Measurements from ENCODE around the gene ZNF280D. TPM values are rescaled to one million over a fixed set of nuclear protein-coding genes. Genes with fewer than 3 reads are reported as not detected.
A peak's percentile ranks its signal among the peaks of the same experiment; 100 is the strongest.

ZNF280D gene
- total and polyA plus RNA-seq, 3 experiments from 2014 or later, result 8.4 to 20.2 (median 18.7) TPM

- Histone ChIP-seq H3K4me1 (ENCODE audit: insufficient read depth, low read length) (peaks cover 27% of the 10 kb centered on the region), H3K27me3 (ENCODE audit: insufficient read depth, low read length, poor library complexity, severe bottlenecking) (no peaks in the 10 kb centered on the region), H3K9me3 (ENCODE audit: low read length) (no peaks in the 10 kb centered on the region), H3K36me3 (ENCODE audit: insufficient read depth, low read length) (no peaks in the 10 kb centered on the region), H3K4me3 (ENCODE audit: low read length) (peak overlapping the region; percentile 81), H3K27ac (ENCODE audit: low read depth, low read length) (peak overlapping the region; percentile 82)
- Mint-ChIP-seq H3K9me3 (no peaks in the 10 kb centered on the region), H3K4me1 (peaks cover 43 to 48% (median 46%) of the 10 kb centered on the region in 3 donors), H3K27me3 (no peaks in the 10 kb centered on the region), H3K4me3 (peak overlapping the region; percentile 92 to 97 (median 95)), H3K27ac (peak overlapping the region; percentile 81 to 98 (median 96)), H3K36me3 (peaks cover 0 to 14% (median 3%) of the 10 kb centered on the region in 3 donors)
- POLR2A ChIA-PET, result interaction anchor here (0.6 kb wide), 1 partner anchor 44 kb away, joined by 4 read pairs; no protein-coding TSS in a partner anchor
- no peak for DNase-seq
- CTCF ChIA-PET, result interaction anchor here (1.5 kb wide), 1 partner anchor 185 kb away, joined by 3 read pairs; the partner anchor contains the start of gene TCF12
These were observed 498 bp downstream of the ZNF280D start for GRCh38 chr15:56732886-56733135.

- Histone ChIP-seq H3K4me1 (ENCODE audit: insufficient read depth, low read length) (peaks cover 27% of the 10 kb centered on the region), H3K4me3 (ENCODE audit: low read length) (peak overlapping the region; percentile 81), H3K27ac (ENCODE audit: low read depth, low read length) (peak overlapping the region; percentile 82), H3K36me3 (ENCODE audit: insufficient read depth, low read length) (no peaks in the 10 kb centered on the region), H3K9me3 (ENCODE audit: low read length) (no peaks in the 10 kb centered on the region), H3K27me3 (ENCODE audit: insufficient read depth, low read length, poor library complexity, severe bottlenecking) (no peaks in the 10 kb centered on the region)
- ChIA-PET CTCF (interaction anchor here (1.5 kb wide), 1 partner anchor 186 kb away, joined by 3 read pairs; the partner anchor contains the start of gene TCF12), POLR2A (interaction anchor here (0.6 kb wide), 1 partner anchor 44 kb away, joined by 4 read pairs; no protein-coding TSS in a partner anchor)
- Mint-ChIP-seq H3K4me1 (peaks cover 45 to 53% (median 51%) of the 10 kb centered on the region in 3 donors), H3K27ac (peak overlapping the region; percentile 81 to 98 (median 96)), H3K9me3 (no peaks in the 10 kb centered on the region), H3K36me3 (peaks cover 0 to 18% (median 3%) of the 10 kb centered on the region in 3 donors), H3K4me3 (peak overlapping the region; percentile 92 to 97 (median 95)), H3K27me3 (no peaks in the 10 kb centered on the region)
- DNase-seq, result peak in 1 of 5 donors; percentile 3
These were observed 999 bp downstream of the ZNF280D start for GRCh38 chr15:56732135-56732885.

GRCh38 chr15:56731548-56731947 lies 1.8 kb downstream of the ZNF280D start:
- Mint-ChIP-seq H3K4me3 (peak overlapping the region; percentile 92 to 97 (median 95)), H3K4me1 (peaks cover 48 to 61% (median 56%) of the 10 kb centered on the region in 3 donors), H3K27me3 (no peaks in the 10 kb centered on the region), H3K36me3 (peaks cover 0 to 22% (median 3%) of the 10 kb centered on the region in 3 donors), H3K9me3 (no peaks in the 10 kb centered on the region), H3K27ac (peak overlapping the region in 5 of 8 donors; percentile 34 to 97 (median 95))
- Histone ChIP-seq H3K9me3 (ENCODE audit: low read length) (no peaks in the 10 kb centered on the region), H3K27ac (ENCODE audit: low read depth, low read length) (peak overlapping the region; percentile 82), H3K36me3 (ENCODE audit: insufficient read depth, low read length) (no peaks in the 10 kb centered on the region), H3K27me3 (ENCODE audit: insufficient read depth, low read length, poor library complexity, severe bottlenecking) (no peaks in the 10 kb centered on the region), H3K4me3 (ENCODE audit: low read length) (no peak overlapping the region), H3K4me1 (ENCODE audit: insufficient read depth, low read length) (peaks cover 27% of the 10 kb centered on the region)
- ChIA-PET POLR2A (interaction anchor here (0.7 kb wide), 1 partner anchor 576 kb away, joined by 4 read pairs; no protein-coding TSS in a partner anchor), CTCF (interaction anchor here (1.5 kb wide), 1 partner anchor 187 kb away, joined by 3 read pairs; the partner anchor contains the start of gene TCF12)
- no peak for DNase-seq

GRCh38 chr15:56729561-56729960 lies 3.7 kb downstream of the ZNF280D start:
- peaks cover 34% of the 10 kb centered on the region for H3K4me1 ChIP-seq (ENCODE audit: insufficient read depth, low read length)
- peak overlapping the region in 2 of 7 donors; percentile 16 to 53 for H3K4me3 Mint-ChIP-seq
- no peaks in the 10 kb centered on the region for H3K27me3 Mint-ChIP-seq
- peaks cover 0 to 27% (median 4%) of the 10 kb centered on the region in 3 donors for H3K36me3 Mint-ChIP-seq
- H3K36me3 ChIP-seq (ENCODE audit: insufficient read depth, low read length), result no peaks in the 10 kb centered on the region
- H3K27me3 ChIP-seq (ENCODE audit: insufficient read depth, low read length, poor library complexity, severe bottlenecking), result no peaks in the 10 kb centered on the region
- POLR2A ChIA-PET, result no interaction called here
- H3K9me3 ChIP-seq (ENCODE audit: low read length), result no peaks in the 10 kb centered on the region
- H3K9me3 Mint-ChIP-seq, result no peaks in the 10 kb centered on the region
- no peak for DNase-seq
- peak overlapping the region in 1 of 8 donors; percentile 51 for H3K27ac Mint-ChIP-seq
- CTCF ChIA-PET, result no interaction called here
- H3K4me3 ChIP-seq (ENCODE audit: low read length), result no peak overlapping the region
- H3K4me1 Mint-ChIP-seq, result peaks cover 54 to 79% (median 68%) of the 10 kb centered on the region in 3 donors
- H3K27ac ChIP-seq (ENCODE audit: low read depth, low read length), result no peak overlapping the region

- H3K4me3 ChIP-seq (ENCODE audit: low read length), result no peak overlapping the region
- no peaks in the 10 kb centered on the region for H3K9me3 ChIP-seq (ENCODE audit: low read length)
- ChIA-PET POLR2A (no interaction called here), CTCF (no interaction called here)
- no peaks in the 10 kb centered on the region for H3K27me3 Mint-ChIP-seq
- no peaks in the 10 kb centered on the region for H3K36me3 ChIP-seq (ENCODE audit: insufficient read depth, low read length)
- peaks cover 16% of the 10 kb centered on the region for H3K4me1 ChIP-seq (ENCODE audit: insufficient read depth, low read length)
- H3K27ac Mint-ChIP-seq, result peak overlapping the region in 1 of 8 donors; percentile 68
- H3K9me3 Mint-ChIP-seq, result no peaks in the 10 kb centered on the region
- H3K4me3 Mint-ChIP-seq, result no peak overlapping the region
- peaks cover 14 to 30% (median 17%) of the 10 kb centered on the region in 3 donors for H3K36me3 Mint-ChIP-seq
- peaks cover 52 to 85% (median 75%) of the 10 kb centered on the region in 3 donors for H3K4me1 Mint-ChIP-seq
- H3K27ac ChIP-seq (ENCODE audit: low read depth, low read length), result no peak overlapping the region
- no peaks in the 10 kb centered on the region for H3K27me3 ChIP-seq (ENCODE audit: insufficient read depth, low read length, poor library complexity, severe bottlenecking)
- DNase-seq, result peak in 1 of 5 donors; percentile 22
These were observed 7.9 kb downstream of the ZNF280D start for GRCh38 chr15:56725386-56725785.

GRCh38 chr15:56724232-56724631 lies 9.1 kb downstream of the ZNF280D start:
- H3K4me1 Mint-ChIP-seq, result peaks cover 56 to 86% (median 76%) of the 10 kb centered on the region in 3 donors
- DNase-seq, result no peak
- CTCF ChIA-PET, result no interaction called here

GRCh38 chr15:56723787-56724186 lies 9.5 kb downstream of the ZNF280D start:
- ChIA-PET POLR2A (no interaction called here), CTCF (no interaction called here)
- no peaks in the 10 kb centered on the region for H3K27me3 ChIP-seq (ENCODE audit: insufficient read depth, low read length, poor library complexity, severe bottlenecking)
- no peak overlapping the region for H3K27ac ChIP-seq (ENCODE audit: low read depth, low read length)
- no peaks in the 10 kb centered on the region for H3K36me3 ChIP-seq (ENCODE audit: insufficient read depth, low read length)
- Mint-ChIP-seq H3K9me3 (no peaks in the 10 kb centered on the region), H3K27me3 (no peaks in the 10 kb centered on the region), H3K36me3 (peaks cover 14 to 26% (median 16%) of the 10 kb centered on the region in 3 donors), H3K4me3 (no peak overlapping the region), H3K27ac (peak overlapping the region in 1 of 8 donors; percentile 30), H3K4me1 (peaks cover 56 to 86% (median 76%) of the 10 kb centered on the region in 3 donors)
- no peak overlapping the region for H3K4me3 ChIP-seq (ENCODE audit: low read length)
- DNase-seq, result no peak
- H3K9me3 ChIP-seq (ENCODE audit: low read length), result no peaks in the 10 kb centered on the region
- peaks cover 14% of the 10 kb centered on the region for H3K4me1 ChIP-seq (ENCODE audit: insufficient read depth, low read length)

More at GRCh38 chr15:56724232-56724631, 9.1 kb downstream of the ZNF280D start:
- Mint-ChIP-seq H3K27ac (peak overlapping the region in 2 of 8 donors; percentile 15 to 34), H3K9me3 (no peaks in the 10 kb centered on the region), H3K27me3 (no peaks in the 10 kb centered on the region), H3K36me3 (peaks cover 14 to 29% (median 16%) of the 10 kb centered on the region in 3 donors), H3K4me3 (peak overlapping the region in 1 of 7 donors; percentile 18)
- no peaks in the 10 kb centered on the region for H3K36me3 ChIP-seq (ENCODE audit: insufficient read depth, low read length)
- H3K4me3 ChIP-seq (ENCODE audit: low read length), result no peak overlapping the region
- H3K27me3 ChIP-seq (ENCODE audit: insufficient read depth, low read length, poor library complexity, severe bottlenecking), result no peaks in the 10 kb centered on the region
- POLR2A ChIA-PET, result no interaction called here
- no peaks in the 10 kb centered on the region for H3K9me3 ChIP-seq (ENCODE audit: low read length)
- H3K4me1 ChIP-seq (ENCODE audit: insufficient read depth, low read length), result peaks cover 14% of the 10 kb centered on the region
- no peak overlapping the region for H3K27ac ChIP-seq (ENCODE audit: low read depth, low read length)
